Adipocyte (in vitro differentiated cells): ENCODE results near the gene KIF22.

ENCODE experiments used
- DNase-seq: peaks from one replicate; pipeline ENCODE4 v3.0.0-alpha.2; 2015; ENCODE audit warnings: low read depth
- H3K27me3 ChIP-seq: replicated peaks from 2 replicates; pipeline ENCODE4 v1.7.0; 2013; ENCODE audit warnings: mild to moderate bottlenecking, low read length, moderate library complexity; ENCODE audit not compliant: control insufficient read depth, insufficient read depth
- H3K36me3 ChIP-seq: 2 replicates; pipeline ENCODE4 v1.7.0; 2013; ENCODE audit warnings: low read length, mild to moderate bottlenecking, moderate library complexity; ENCODE audit not compliant: control insufficient read depth, insufficient read depth, severe bottlenecking
- H3K4me1 ChIP-seq: 2 replicates; pipeline ENCODE4 v1.7.0; 2013; ENCODE audit warnings: mild to moderate bottlenecking, low read length, moderate library complexity; ENCODE audit not compliant: control insufficient read depth, insufficient read depth
- H3K4me3 ChIP-seq: 2 replicates; pipeline ENCODE4 v1.7.0; 2013; ENCODE audit warnings: mild to moderate bottlenecking, low read length, moderate library complexity
- H3K9ac ChIP-seq: 2 replicates; pipeline ENCODE4 v1.7.0; 2013; ENCODE audit warnings: mild to moderate bottlenecking, low read length, moderate library complexity
- H3K9me3 ChIP-seq: 2 replicates; pipeline ENCODE4 v1.7.0; 2013; ENCODE audit warnings: mild to moderate bottlenecking, low read length, moderate library complexity; ENCODE audit not compliant: control insufficient read depth

Gene KIF22

GRCh38 chr16:29837841-29838240 lies 47.3 kb downstream of the KIF22 start:
- Histone ChIP-seq H3K9ac (no peak overlapping the region), H3K4me3 (no peak overlapping the region), H3K4me1 (no peaks in the 10 kb centered on the region), H3K9me3 (no peaks in the 10 kb centered on the region), H3K36me3 (peaks cover 95% of the 10 kb centered on the region), H3K27me3 (no peaks in the 10 kb centered on the region)
- DNase-seq = no peak

- peaks cover 6% of the 10 kb centered on the region for H3K4me1 ChIP-seq
- H3K27me3 ChIP-seq = no peaks in the 10 kb centered on the region
- H3K4me3 ChIP-seq = no peak overlapping the region
- H3K36me3 ChIP-seq = peaks cover 93% of the 10 kb centered on the region
- no peak for DNase-seq
- no peaks in the 10 kb centered on the region for H3K9me3 ChIP-seq
- no peak overlapping the region for H3K9ac ChIP-seq
These were observed 49.3 kb downstream of the KIF22 start for GRCh38 chr16:29839822-29840221.

GRCh38 chr16:29840240-29840639 lies 49.7 kb downstream of the KIF22 start:
- Histone ChIP-seq H3K9ac (no peak overlapping the region), H3K9me3 (no peaks in the 10 kb centered on the region), H3K4me3 (no peak overlapping the region), H3K36me3 (peaks cover 92% of the 10 kb centered on the region), H3K4me1 (peaks cover 9% of the 10 kb centered on the region), H3K27me3 (no peaks in the 10 kb centered on the region)
- DNase-seq = no peak

GRCh38 chr16:29841631-29842030 lies 51.1 kb downstream of the KIF22 start:
- Histone ChIP-seq H3K4me3 (no peak overlapping the region), H3K36me3 (peaks cover 92% of the 10 kb centered on the region), H3K9me3 (no peaks in the 10 kb centered on the region), H3K9ac (no peak overlapping the region), H3K4me1 (peaks cover 14% of the 10 kb centered on the region), H3K27me3 (no peaks in the 10 kb centered on the region)
- no peak for DNase-seq

GRCh38 chr16:29842732-29843346 lies 52.3 kb downstream of the KIF22 start:
- Histone ChIP-seq H3K4me3 (no peak overlapping the region), H3K9me3 (no peaks in the 10 kb centered on the region), H3K9ac (no peak overlapping the region), H3K27me3 (no peaks in the 10 kb centered on the region), H3K36me3 (peaks cover 92% of the 10 kb centered on the region), H3K4me1 (peaks cover 14% of the 10 kb centered on the region)
- DNase-seq = no peak

GRCh38 chr16:29843931-29844330 lies 53.4 kb downstream of the KIF22 start:
- H3K9me3 ChIP-seq = no peaks in the 10 kb centered on the region

GRCh38 chr16:29844575-29845331 lies 54.2 kb downstream of the KIF22 start:
- Histone ChIP-seq H3K9ac (peak overlapping the region; percentile 54), H3K9me3 (no peaks in the 10 kb centered on the region), H3K4me1 (peaks cover 14% of the 10 kb centered on the region), H3K27me3 (no peaks in the 10 kb centered on the region), H3K36me3 (peaks cover 78% of the 10 kb centered on the region), H3K4me3 (no peak overlapping the region)
- no peak for DNase-seq

More at GRCh38 chr16:29843931-29844330, 53.4 kb downstream of the KIF22 start:
- no peak for DNase-seq
- no peaks in the 10 kb centered on the region for H3K27me3 ChIP-seq
- H3K4me3 ChIP-seq = no peak overlapping the region
- H3K36me3 ChIP-seq = peaks cover 86% of the 10 kb centered on the region
- peaks cover 14% of the 10 kb centered on the region for H3K4me1 ChIP-seq
- no peak overlapping the region for H3K9ac ChIP-seq

GRCh38 chr16:29845656-29846055 lies 55.1 kb downstream of the KIF22 start:
- DNase-seq = no peak
- H3K4me1 ChIP-seq = peaks cover 14% of the 10 kb centered on the region
- peaks cover 69% of the 10 kb centered on the region for H3K36me3 ChIP-seq
- H3K9me3 ChIP-seq = no peaks in the 10 kb centered on the region
- H3K4me3 ChIP-seq = no peak overlapping the region
- peak overlapping the region; percentile 54 for H3K9ac ChIP-seq
- H3K27me3 ChIP-seq = no peaks in the 10 kb centered on the region

- H3K4me3 ChIP-seq = no peak overlapping the region
- DNase-seq = peak; percentile 80
- peak overlapping the region; percentile 29 for H3K9ac ChIP-seq
- peaks cover 17% of the 10 kb centered on the region for H3K4me1 ChIP-seq
- H3K27me3 ChIP-seq = no peaks in the 10 kb centered on the region
- H3K36me3 ChIP-seq = peaks cover 45% of the 10 kb centered on the region
- H3K9me3 ChIP-seq = no peaks in the 10 kb centered on the region
These were observed 58.1 kb downstream of the KIF22 start for GRCh38 chr16:29848420-29849297.

- DNase-seq = no peak
- Histone ChIP-seq H3K27me3 (no peaks in the 10 kb centered on the region), H3K4me1 (peaks cover 14% of the 10 kb centered on the region), H3K9me3 (no peaks in the 10 kb centered on the region), H3K36me3 (peaks cover 36% of the 10 kb centered on the region), H3K9ac (peak overlapping the region; percentile 29), H3K4me3 (no peak overlapping the region)
These were observed 59.0 kb downstream of the KIF22 start for GRCh38 chr16:29849505-29849904.

- Histone ChIP-seq H3K36me3 (peaks cover 23% of the 10 kb centered on the region), H3K9me3 (no peaks in the 10 kb centered on the region)
- no peak for DNase-seq
These were observed 60.4 kb downstream of the KIF22 start for GRCh38 chr16:29850998-29851397.

More at GRCh38 chr16:29850998-29851397, 60.4 kb downstream of the KIF22 start:
- H3K27me3 ChIP-seq = no peaks in the 10 kb centered on the region
- H3K4me3 ChIP-seq = no peak overlapping the region
- H3K4me1 ChIP-seq = peaks cover 2% of the 10 kb centered on the region
- no peak overlapping the region for H3K9ac ChIP-seq
